H7 (cell line): ENCODE data around the gene UTP4. TPM values are rescaled to one million over a fixed set of nuclear protein-coding genes. Genes with fewer than 3 reads are reported as not detected.

Experiments
- total RNA-seq: library from RNA; depleted of rRNA; stranded (reverse); fragments of >200 nt; shearing (Covaris generic); gene quantifications from 2 replicates; pipeline ENCODE4 v1.2.3, GENCODE V29; 2014; rRNA removed

The UTP4 gene
- total RNA-seq, 1 experiment from 2014 or later = 27.7 TPM

Other genes starting within 250 kb of the UTP4 start
- gene HAS3, start 27.0 kb upstream of the UTP4 start, total RNA-seq = 6.0 and 16.3 TPM in 2 replicates
- gene CHTF8, start 61 bp upstream of the UTP4 start, total RNA-seq = 98.1 and 113 TPM in 2 replicates
- 7.9 and 13.1 TPM in 2 replicates for gene SNTB2, start 54.5 kb downstream of the UTP4 start, total RNA-seq
- 28.2 and 33.2 TPM in 2 replicates for gene VPS4A, start 178.7 kb downstream of the UTP4 start, total RNA-seq
- 23.9 and 25.3 TPM in 2 replicates for gene PDF, start 197.9 kb downstream of the UTP4 start, total RNA-seq
- 63.1 and 71.0 TPM in 2 replicates for gene COG8, start 206.9 kb downstream of the UTP4 start, total RNA-seq
- 30.7 and 31.0 TPM in 2 replicates for gene NIP7, start 207.1 kb downstream of the UTP4 start, total RNA-seq
- gene TMED6, start 219.1 kb downstream of the UTP4 start, total RNA-seq = 0.52 TPM in 1 of 2 replicates, not detected in the other